Lower lobe of right lung (tissue), 2 donors: Measurements from ENCODE around the gene FOXI1. TPM values are rescaled to one million over a fixed set of nuclear protein-coding genes. Genes with fewer than 3 reads are reported as not detected.
A peak's percentile ranks its signal among the peaks of the same experiment; 100 is the strongest.
"Not testable (repeated sequence)": the region's sequence is repeated elsewhere in the genome, so short reads cannot be mapped to it uniquely, and the experiment has no call there.

Source experiments
- ATAC-seq, 2 donors: fragments of 200-7000 bp; cut with Tn5 transposase; one replicate each; pipeline ENCODE4 v1.9.1; 2020 to 2022; ENCODE audit warnings: mild to moderate bottlenecking in 2 of 2, moderate library complexity in 2 of 2
- DNase-seq: peaks from one replicate; pipeline ENCODE4 v3.0.0-alpha.2; 2020
- H3K27ac ChIP-seq: fragments of 200-600 bp; one replicate; pipeline ENCODE4 v1.8.0; 2022
- H3K27me3 ChIP-seq: fragments of 200-600 bp; one replicate; pipeline ENCODE4 v1.8.0; 2022; ENCODE audit warnings: low read depth
- H3K36me3 ChIP-seq: fragments of 200-600 bp; one replicate; pipeline ENCODE4 v1.8.0; 2022; ENCODE audit warnings: mild to moderate bottlenecking
- H3K4me1 ChIP-seq: fragments of 200-600 bp; one replicate; pipeline ENCODE4 v1.8.0; 2022
- H3K4me3 ChIP-seq: fragments of 200-600 bp; one replicate; pipeline ENCODE4 v1.8.0; 2022; ENCODE audit warnings: mild to moderate bottlenecking
- H3K9me3 ChIP-seq: fragments of 200-600 bp; one replicate; pipeline ENCODE4 v1.8.0; 2022
- CTCF ChIP-seq: fragments of 200-600 bp; IDR thresholded peaks from one replicate; pipeline ENCODE4 v1.8.0; 2022; ENCODE audit warnings: antibody characterized with exemption, mild to moderate bottlenecking
- intact Hi-C: fragments of 100-400 bp; cut with DNase I; formaldehyde crosslinking; loops from one replicate; pipeline ENCODE4 v1.11.0; 2022
- total RNA-seq: library from RNA; stranded (reverse); fragmentation: NEBNext Ultra II Directional; extraction: Animal tissue kit (Norgen Biotek cat#: 25700); gene quantifications from one replicate; pipeline ENCODE4 v1.2.1, GENCODE V29; 2021
- donor health status: DM: no; HTN: yes; CAD: no; lungs with severe emphysema.

The FOXI1 gene
- total RNA-seq, 1 donor from 2014 or later = not detected

GRCh38 chr5:170080786-170081445, 24.8 kb upstream of the FOXI1 start:
- Histone ChIP-seq H3K4me3 (no peak overlapping the region), H3K4me1 (no peaks in the 10 kb centered on the region), H3K9me3 (no peaks in the 10 kb centered on the region), H3K27me3 (no peaks in the 10 kb centered on the region), H3K36me3 (peaks cover 55% of the 10 kb centered on the region), H3K27ac (no peak overlapping the region)
- ATAC-seq = no peak
- intact Hi-C loops = no loop called here
- DNase-seq = no peak
- TF ChIP-seq CTCF = no peak

- Histone ChIP-seq H3K27me3 (no peaks in the 10 kb centered on the region), H3K9me3 (no peaks in the 10 kb centered on the region), H3K4me1 (no peaks in the 10 kb centered on the region), H3K36me3 (peaks cover 55% of the 10 kb centered on the region), H3K4me3 (no peak overlapping the region), H3K27ac (no peak overlapping the region)
- intact Hi-C loops = no loop called here
- TF ChIP-seq CTCF = no peak
- ATAC-seq (no peak), DNase-seq (no peak)
Measured at GRCh38 chr5:170081616-170082015, 24.1 kb upstream of the FOXI1 start.

- intact Hi-C loops = no loop called here
- H3K9me3 ChIP-seq = no peaks in the 10 kb centered on the region
- H3K4me1 ChIP-seq = no peaks in the 10 kb centered on the region
- H3K27me3 ChIP-seq = no peaks in the 10 kb centered on the region
- H3K36me3 ChIP-seq = peaks cover 49% of the 10 kb centered on the region
- H3K27ac ChIP-seq = no peak overlapping the region
- no peak overlapping the region for H3K4me3 ChIP-seq
- ATAC-seq = no peak
- DNase-seq = no peak
- no peak for TF ChIP-seq CTCF
Measured at GRCh38 chr5:170082701-170083100, 23.0 kb upstream of the FOXI1 start.

- H3K4me1 ChIP-seq = no peaks in the 10 kb centered on the region
- no peak for TF ChIP-seq CTCF
- DNase-seq = no peak
- H3K4me3 ChIP-seq = no peak overlapping the region
- H3K27me3 ChIP-seq = no peaks in the 10 kb centered on the region
- no peak overlapping the region for H3K27ac ChIP-seq
- intact Hi-C loops = no loop called here
- ATAC-seq = no peak
- H3K36me3 ChIP-seq = peaks cover 9% of the 10 kb centered on the region
- no peaks in the 10 kb centered on the region for H3K9me3 ChIP-seq
Measured at GRCh38 chr5:170087168-170087817, 18.4 kb upstream of the FOXI1 start.

- no peak for ATAC-seq
- Histone ChIP-seq H3K27ac (no peak overlapping the region), H3K4me3 (no peak overlapping the region), H3K4me1 (no peaks in the 10 kb centered on the region), H3K27me3 (no peaks in the 10 kb centered on the region), H3K36me3 (no peaks in the 10 kb centered on the region), H3K9me3 (no peaks in the 10 kb centered on the region)
- no peak for TF ChIP-seq CTCF
- DNase-seq = no peak
- intact Hi-C loops = no loop called here
Measured at GRCh38 chr5:170092455-170093101, 13.1 kb upstream of the FOXI1 start.

GRCh38 chr5:170094329-170094728, 11.4 kb upstream of the FOXI1 start:
- H3K4me3 ChIP-seq, H3K9me3 ChIP-seq, H3K4me1 ChIP-seq, H3K27ac ChIP-seq, H3K27me3 ChIP-seq, intact Hi-C loops, H3K36me3 ChIP-seq: not testable (repeated sequence)
- ATAC-seq = peak; percentile 35 to 38
- DNase-seq = peak; percentile 63
